Measurements from ENCODE around the gene CNTN5. TPM values are rescaled to one million over a fixed set of nuclear protein-coding genes. Genes with fewer than 3 reads are reported as not detected.

CNTN5 gene
- total RNA-seq, 4 donors from 2014 or later = not detected

DNA sequence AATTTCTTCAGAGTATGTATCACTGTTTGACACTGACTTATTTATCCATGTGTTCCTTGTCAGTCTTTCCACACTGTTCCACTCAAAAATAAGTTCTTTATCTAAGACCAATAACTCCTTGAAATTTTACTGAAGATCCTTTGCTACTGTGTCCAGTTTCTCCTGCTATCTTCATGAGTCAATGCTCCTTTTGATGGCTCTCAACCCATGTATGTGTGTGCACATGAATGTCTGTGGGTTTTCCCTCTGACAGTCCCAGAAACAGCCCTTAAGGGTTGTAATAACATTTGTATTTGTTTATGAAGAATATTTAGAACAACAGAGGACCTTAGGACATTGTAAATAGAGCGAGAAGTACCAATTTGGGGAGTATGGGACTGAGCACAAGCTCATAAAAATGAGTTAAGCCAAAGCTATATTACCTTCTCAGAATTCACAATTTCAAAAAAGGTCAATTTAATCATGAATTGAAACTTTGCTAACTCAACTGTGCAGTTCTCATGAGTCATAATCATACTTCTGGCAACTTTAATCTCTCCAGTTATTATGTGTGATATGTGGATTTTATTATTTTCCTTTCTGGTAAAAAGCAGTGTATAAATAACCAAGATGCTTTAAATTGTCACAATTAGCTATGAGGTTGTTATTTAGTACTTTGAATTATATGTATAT is 533.6 kb downstream of the CNTN5 start:
- TF ChIP-seq, protein P1, sequence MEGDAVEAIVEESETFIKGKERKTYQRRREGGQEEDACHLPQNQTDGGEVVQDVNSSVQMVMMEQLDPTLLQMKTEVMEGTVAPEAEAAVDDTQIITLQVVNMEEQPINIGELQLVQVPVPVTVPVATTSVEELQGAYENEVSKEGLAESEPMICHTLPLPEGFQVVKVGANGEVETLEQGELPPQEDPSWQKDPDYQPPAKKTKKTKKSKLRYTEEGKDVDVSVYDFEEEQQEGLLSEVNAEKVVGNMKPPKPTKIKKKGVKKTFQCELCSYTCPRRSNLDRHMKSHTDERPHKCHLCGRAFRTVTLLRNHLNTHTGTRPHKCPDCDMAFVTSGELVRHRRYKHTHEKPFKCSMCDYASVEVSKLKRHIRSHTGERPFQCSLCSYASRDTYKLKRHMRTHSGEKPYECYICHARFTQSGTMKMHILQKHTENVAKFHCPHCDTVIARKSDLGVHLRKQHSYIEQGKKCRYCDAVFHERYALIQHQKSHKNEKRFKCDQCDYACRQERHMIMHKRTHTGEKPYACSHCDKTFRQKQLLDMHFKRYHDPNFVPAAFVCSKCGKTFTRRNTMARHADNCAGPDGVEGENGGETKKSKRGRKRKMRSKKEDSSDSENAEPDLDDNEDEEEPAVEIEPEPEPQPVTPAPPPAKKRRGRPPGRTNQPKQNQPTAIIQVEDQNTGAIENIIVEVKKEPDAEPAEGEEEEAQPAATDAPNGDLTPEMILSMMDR (IDR thresholded peaks at IDR 0.05; ENCODE audit: low read depth) = no peak

DNA sequence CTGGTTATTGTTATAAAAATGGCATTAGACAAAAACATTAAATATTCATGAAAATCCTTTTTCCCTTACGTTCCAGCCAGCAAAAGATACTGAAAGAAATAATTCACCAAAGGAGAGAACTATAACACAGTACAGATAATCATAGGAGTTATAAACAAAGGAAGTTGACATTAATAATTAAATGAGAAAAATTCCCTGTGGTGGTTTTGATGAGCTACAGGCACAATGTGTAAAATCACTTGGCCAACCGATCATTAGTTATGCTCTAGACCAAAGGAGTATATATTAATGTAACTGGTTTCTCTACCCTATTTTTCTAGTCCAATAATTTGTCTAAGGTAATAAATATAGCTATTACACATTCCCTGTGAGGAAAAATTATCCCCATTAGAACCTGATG is 534.7 kb downstream of the CNTN5 start:
- TF ChIP-seq, protein P1 (IDR thresholded peaks at IDR 0.05; ENCODE audit: low read depth) = no peak

DNA sequence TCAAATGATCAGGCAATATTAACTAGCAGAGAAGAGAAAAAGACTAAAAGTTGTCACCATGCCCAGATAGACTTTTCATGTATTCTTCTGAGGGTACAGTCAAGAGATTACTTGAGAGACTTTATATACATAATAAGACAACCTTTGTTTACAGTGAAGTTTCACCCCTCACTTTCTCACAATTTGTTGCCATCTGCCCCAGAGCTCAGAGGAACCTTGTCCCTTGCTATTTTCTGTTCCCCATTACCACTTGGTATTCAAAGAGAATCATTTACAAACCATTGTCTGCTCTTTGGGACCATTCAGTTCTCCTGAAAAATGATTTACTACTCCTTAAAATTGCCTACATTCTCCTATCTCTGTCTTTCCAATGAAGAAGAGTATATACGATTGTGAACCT is 544.6 kb downstream of the CNTN5 start:
- TF ChIP-seq, protein P1 (IDR thresholded peaks at IDR 0.05; ENCODE audit: low read depth) = no peak

DNA sequence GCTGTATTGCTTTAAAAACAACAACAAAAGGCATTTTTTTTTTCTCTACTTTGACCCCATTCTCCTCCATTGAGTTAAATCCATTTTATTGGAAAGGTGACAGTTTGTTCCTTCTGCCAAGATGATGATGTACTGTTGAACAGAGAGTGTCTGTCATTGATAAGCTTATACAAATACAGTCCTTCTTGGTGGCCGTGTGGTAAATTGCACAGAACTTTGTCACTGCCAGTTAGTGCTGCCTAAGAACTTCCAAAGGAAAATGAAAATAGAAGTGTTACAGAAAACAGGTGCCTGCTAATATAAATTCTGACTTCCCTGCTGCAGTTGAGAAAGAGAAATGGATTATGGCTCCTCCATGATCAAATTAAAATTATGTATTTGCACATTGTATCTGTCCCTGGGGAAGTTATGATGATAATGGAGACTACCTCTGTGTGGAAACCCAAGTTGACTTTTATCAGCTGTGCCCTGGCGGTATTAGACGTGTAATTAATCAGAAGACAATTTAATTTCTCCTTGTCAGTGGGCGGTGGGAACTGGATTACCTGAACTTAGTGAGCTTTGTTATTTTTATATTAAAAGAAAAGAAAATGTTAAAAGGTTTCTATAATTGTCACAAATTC is 546.7 kb downstream of the CNTN5 start:
- TF ChIP-seq, protein P1 (IDR thresholded peaks at IDR 0.05; ENCODE audit: low read depth) = no peak

DNA sequence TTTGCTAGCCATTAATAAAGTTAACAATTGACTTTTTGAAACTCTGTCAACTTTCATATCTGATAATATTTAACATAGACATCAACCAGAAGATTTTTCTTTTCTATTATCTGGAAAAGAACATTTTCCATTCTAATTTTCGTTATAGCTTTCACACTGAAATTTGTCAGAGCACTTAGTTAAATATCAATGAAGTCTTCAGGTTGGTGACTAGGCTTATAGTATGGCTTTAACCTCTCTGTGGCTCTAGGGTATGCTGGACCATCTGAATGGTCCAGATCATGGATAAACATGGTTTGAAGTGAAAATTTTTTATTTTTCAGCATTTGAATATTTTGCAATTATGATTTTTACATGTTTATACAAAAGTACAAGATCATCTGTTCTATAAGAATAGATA is 548.1 kb downstream of the CNTN5 start:
- TF ChIP-seq, protein P1 (IDR thresholded peaks at IDR 0.05; ENCODE audit: low read depth) = no peak

DNA sequence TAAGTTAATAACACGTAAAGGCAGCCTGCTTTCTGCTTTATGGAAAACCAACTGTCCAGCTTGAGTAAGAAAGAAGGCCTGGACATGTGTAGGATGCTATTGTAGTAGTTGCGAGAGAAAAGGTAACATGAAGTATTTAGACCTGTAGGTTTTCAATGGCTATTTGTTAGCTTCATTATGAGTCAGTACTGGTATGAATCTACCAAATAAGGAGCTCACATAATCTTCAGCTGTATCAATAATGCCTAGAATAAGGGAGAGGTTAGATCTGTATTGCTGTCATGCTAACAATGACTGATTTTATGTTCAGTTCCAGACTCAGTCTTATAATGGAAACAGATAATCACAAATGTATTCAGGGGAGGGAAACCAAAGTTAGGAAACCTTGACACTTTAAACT is 550.3 kb downstream of the CNTN5 start:
- TF ChIP-seq, protein P1 (IDR thresholded peaks at IDR 0.05; ENCODE audit: low read depth) = no peak

DNA sequence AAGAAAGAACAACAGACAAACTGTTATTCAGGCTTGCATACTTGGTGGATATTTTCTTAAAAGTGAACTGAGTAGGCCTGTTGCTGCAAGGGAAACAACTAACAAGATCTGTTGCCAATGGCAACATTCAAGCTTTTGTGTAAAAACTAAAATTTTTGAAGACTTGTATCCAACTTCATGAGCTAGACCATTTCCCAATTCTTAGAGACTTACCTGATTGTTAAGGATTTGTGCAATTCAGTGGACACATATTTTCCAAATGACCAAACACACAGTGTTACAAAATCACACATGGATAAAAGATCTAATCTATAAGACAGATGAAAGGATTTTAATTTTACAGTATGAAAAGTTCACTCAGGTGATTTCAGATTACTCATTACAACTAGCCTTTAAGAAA is 564.1 kb downstream of the CNTN5 start:
- TF ChIP-seq, protein P1 (IDR thresholded peaks at IDR 0.05; ENCODE audit: low read depth) = no peak

Data from subcutaneous adipose tissue (tissue), 4 donors.